Gastroesophageal sphincter (tissue), 4 donors: ENCODE data around the gene CTNNBIP1. TPM values are rescaled to one million over a fixed set of nuclear protein-coding genes. Genes with fewer than 3 reads are reported as not detected.

ENCODE experiments used
- ATAC-seq: fragments of 150-250 bp; one replicate; pipeline ENCODE4 v1.9.1; 2016; ENCODE audit warnings: mild to moderate bottlenecking, moderate library complexity
- H3K27ac ChIP-seq, 4 donors: fragments of 200-600 bp; sonication (generic) in 3 of 4; 1 replicate in 3 of 4; 2 replicates in 1 of 4; pipeline ENCODE4 v1.5.1; 2016 to 2019
- H3K27me3 ChIP-seq: fragments of 200-600 bp; sonication (generic); one replicate; pipeline ENCODE4 v1.5.1; 2019
- H3K36me3 ChIP-seq, 2 donors: fragments of 200-600 bp; sonication (generic); one replicate each; pipeline ENCODE4 v1.5.1; 2019; ENCODE audit warnings: control low read depth in 1 of 2
- H3K4me1 ChIP-seq, 3 donors: fragments of 200-600 bp; sonication (generic); 1 replicate in 2 of 3; 2 replicates in 1 of 3; pipeline ENCODE4 v1.5.1; 2016 to 2019; ENCODE audit warnings: control low read depth in 2 of 3
- H3K4me3 ChIP-seq, 2 donors: fragments of 200-600 bp; sonication (generic); one replicate each; pipeline ENCODE4 v1.5.1; 2019; ENCODE audit warnings: mild to moderate bottlenecking in 1 of 2, moderate library complexity in 1 of 2
- H3K9me3 ChIP-seq, 3 donors: fragments of 200-600 bp; sonication (generic); one replicate each; pipeline ENCODE4 v1.5.1; 2017 to 2019; ENCODE audit warnings: control low read depth in 2 of 3
- EP300 ChIP-seq: sonication (generic); formaldehyde crosslinking; IDR thresholded peaks from one replicate; pipeline ENCODE4 v1.6.1; 2017; ENCODE audit warnings: antibody characterized with exemption, mild to moderate bottlenecking
- POLR2A ChIP-seq, 2 donors: fragments of 450-650 bp; IDR thresholded peaks; one replicate each; pipeline ENCODE4 v1.6.1; 2017; ENCODE audit warnings: antibody characterized with exemption in 2 of 2, mild to moderate bottlenecking in 2 of 2, moderate library complexity in 1 of 2
- POLR2AphosphoS5 ChIP-seq: sonication (generic); formaldehyde crosslinking; IDR thresholded peaks from one replicate; pipeline ENCODE4 v1.6.1; 2017; ENCODE audit warnings: antibody characterized with exemption
- WGBS, 2 donors: methylation state at CpG; one replicate each; pipeline ENCODE4 v1.1.5; 2018; ENCODE audit warnings: low coverage in 1 of 2; 5-methylcytosine and 5-hydroxymethylcytosine counted together
- total RNA-seq, 4 donors: library from RNA; depleted of rRNA; stranded (reverse); fragments of >200 nt; gene quantifications; one replicate each; pipeline ENCODE4 v1.1.0, GENCODE V29; 2016
- TF ChIP-seq, protein P1 (sequence below), 4 experiments: fragments of 200-600 bp in 2 of 4; fragments of 450-650 bp in 2 of 4; sonication (generic) in 1 of 4; IDR thresholded peaks; one replicate each; pipeline ENCODE4 v1.5.1; 2017 to 2019; ENCODE audit warnings: antibody characterized with exemption in 4 of 4, mild to moderate bottlenecking in 2 of 4, moderate library complexity in 2 of 4

CTNNBIP1 gene
- total RNA-seq, 4 donors from 2014 or later, result 13.7 to 27.6 (median 21.0) TPM

- no peak overlapping the region for H3K27ac ChIP-seq
- H3K36me3 ChIP-seq, result no peaks in the 10 kb centered on the region
- H3K4me3 ChIP-seq, result no peak overlapping the region
- H3K27me3 ChIP-seq, result no peaks in the 10 kb centered on the region
- WGBS, 2 donors, result 20 to 60% methylated on average over 1 to 2 of the region's 9 CpGs
- peaks cover 0 to 29% (median 0%) of the 10 kb centered on the region in 3 donors for H3K4me1 ChIP-seq
- no peak for ATAC-seq
- H3K9me3 ChIP-seq, result no peaks in the 10 kb centered on the region
- TF ChIP-seq POLR2AphosphoS5 (no peak), POLR2A (IDR thresholded peaks at IDR 0.05) (no peak), EP300 (no peak)
- TF ChIP-seq, protein P1, sequence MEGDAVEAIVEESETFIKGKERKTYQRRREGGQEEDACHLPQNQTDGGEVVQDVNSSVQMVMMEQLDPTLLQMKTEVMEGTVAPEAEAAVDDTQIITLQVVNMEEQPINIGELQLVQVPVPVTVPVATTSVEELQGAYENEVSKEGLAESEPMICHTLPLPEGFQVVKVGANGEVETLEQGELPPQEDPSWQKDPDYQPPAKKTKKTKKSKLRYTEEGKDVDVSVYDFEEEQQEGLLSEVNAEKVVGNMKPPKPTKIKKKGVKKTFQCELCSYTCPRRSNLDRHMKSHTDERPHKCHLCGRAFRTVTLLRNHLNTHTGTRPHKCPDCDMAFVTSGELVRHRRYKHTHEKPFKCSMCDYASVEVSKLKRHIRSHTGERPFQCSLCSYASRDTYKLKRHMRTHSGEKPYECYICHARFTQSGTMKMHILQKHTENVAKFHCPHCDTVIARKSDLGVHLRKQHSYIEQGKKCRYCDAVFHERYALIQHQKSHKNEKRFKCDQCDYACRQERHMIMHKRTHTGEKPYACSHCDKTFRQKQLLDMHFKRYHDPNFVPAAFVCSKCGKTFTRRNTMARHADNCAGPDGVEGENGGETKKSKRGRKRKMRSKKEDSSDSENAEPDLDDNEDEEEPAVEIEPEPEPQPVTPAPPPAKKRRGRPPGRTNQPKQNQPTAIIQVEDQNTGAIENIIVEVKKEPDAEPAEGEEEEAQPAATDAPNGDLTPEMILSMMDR (IDR thresholded peaks at IDR 0.05), result no peak
Observed at GRCh38 chr1:9842073-9842711, 67.9 kb downstream of the CTNNBIP1 start.

- Histone ChIP-seq H3K9me3 (no peaks in the 10 kb centered on the region), H3K4me3 (no peak overlapping the region), H3K36me3 (no peaks in the 10 kb centered on the region), H3K27ac (no peak overlapping the region), H3K4me1 (peaks cover 0 to 31% (median 0%) of the 10 kb centered on the region in 3 donors), H3K27me3 (no peaks in the 10 kb centered on the region)
- no peak for TF ChIP-seq POLR2A (IDR thresholded peaks at IDR 0.05)
- TF ChIP-seq, protein P1 (IDR thresholded peaks at IDR 0.05), result no peak
- TF ChIP-seq EP300, result no peak
- no peak for TF ChIP-seq POLR2AphosphoS5
- WGBS, 2 donors, result 100% methylated on average over 1 of the region's 2 CpGs; no CpG with 5 or more reads in 1 of the 2 donors
- no peak for ATAC-seq
Observed at GRCh38 chr1:9841460-9841859, 68.6 kb downstream of the CTNNBIP1 start.

DNA sequence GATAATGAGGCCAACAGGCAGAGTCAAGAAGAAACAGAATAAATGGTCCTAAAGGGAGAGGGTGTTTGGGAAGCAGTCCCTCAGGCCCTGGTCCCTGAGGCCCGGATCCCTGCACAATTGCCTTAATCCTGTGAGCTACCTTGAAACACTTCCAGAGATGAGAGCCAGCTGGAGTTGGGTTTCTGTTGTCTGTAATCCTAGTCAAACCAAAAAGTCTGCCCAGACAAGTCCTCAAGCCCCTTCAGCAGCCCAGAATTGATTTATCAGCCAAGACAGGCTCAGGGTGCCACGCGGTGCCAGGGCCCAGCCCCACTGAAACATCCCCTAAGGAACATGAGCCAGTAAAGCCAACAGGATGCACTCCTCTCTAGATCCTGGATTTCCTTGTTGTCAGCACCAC lies 69.9 kb downstream of the CTNNBIP1 start:
- Histone ChIP-seq H3K27ac (no peak overlapping the region), H3K4me1 (peaks cover 0 to 44% (median 8%) of the 10 kb centered on the region in 3 donors), H3K4me3 (no peak overlapping the region), H3K27me3 (no peaks in the 10 kb centered on the region), H3K9me3 (no peaks in the 10 kb centered on the region), H3K36me3 (no peaks in the 10 kb centered on the region)
- 33% methylated on average over 1 of the region's 3 CpGs; no CpG with 5 or more reads in 1 of the 2 donors for WGBS, 2 donors
- TF ChIP-seq EP300 (no peak), POLR2AphosphoS5 (no peak), POLR2A (IDR thresholded peaks at IDR 0.05) (no peak)
- TF ChIP-seq, protein P1 (IDR thresholded peaks at IDR 0.05), result no peak
- ATAC-seq, result no peak

GRCh38 chr1:9838946-9839345 lies 71.1 kb downstream of the CTNNBIP1 start:
- Histone ChIP-seq H3K36me3 (no peaks in the 10 kb centered on the region), H3K9me3 (no peaks in the 10 kb centered on the region), H3K4me1 (peaks cover 0 to 39% (median 8%) of the 10 kb centered on the region in 3 donors), H3K27me3 (no peaks in the 10 kb centered on the region), H3K4me3 (no peak overlapping the region), H3K27ac (no peak overlapping the region)
- ATAC-seq, result no peak
- no peak for TF ChIP-seq POLR2AphosphoS5
- TF ChIP-seq POLR2A (IDR thresholded peaks at IDR 0.05), result no peak
- no peak for TF ChIP-seq EP300
- TF ChIP-seq, protein P1 (IDR thresholded peaks at IDR 0.05), result no peak
- WGBS, 2 donors, result 87 to 100% methylated on average over 2 to 8 of the region's 10 CpGs

DNA sequence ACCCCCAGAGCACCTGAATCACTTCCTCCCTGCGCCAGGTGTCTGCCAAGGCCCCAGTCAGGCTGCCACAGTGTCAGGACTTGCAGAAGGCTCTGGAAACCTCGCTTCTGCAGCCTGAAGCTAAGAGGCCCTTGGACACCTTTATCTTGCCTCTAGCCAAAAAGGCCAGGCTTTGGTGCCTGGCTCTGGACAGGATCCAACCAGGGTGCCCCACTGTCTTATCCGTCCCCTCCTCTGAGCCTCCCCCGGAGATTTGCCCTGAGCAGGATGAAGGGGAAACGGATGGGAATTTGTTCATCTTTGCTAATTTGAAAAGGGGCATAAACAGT lies 73.5 kb downstream of the CTNNBIP1 start:
- H3K27me3 ChIP-seq, result no peaks in the 10 kb centered on the region
- no peak for ATAC-seq

More for the DNA sequence above, 73.5 kb downstream of the CTNNBIP1 start:
- Histone ChIP-seq H3K36me3 (no peaks in the 10 kb centered on the region), H3K27ac (peak overlapping the region in 2 of 4 donors; percentile 51 to 59), H3K4me3 (no peak overlapping the region), H3K9me3 (no peaks in the 10 kb centered on the region), H3K4me1 (peaks cover 0 to 19% (median 8%) of the 10 kb centered on the region in 3 donors)
- no peak for TF ChIP-seq EP300
- WGBS, 2 donors, result 80% methylated on average over 1 of the region's 5 CpGs; no CpG with 5 or more reads in 1 of the 2 donors
